NCI-H1105 (cell line): Measurements from ENCODE around the gene DPP7.
"Not testable (repeated sequence)": the region's sequence is repeated elsewhere in the genome, so short reads cannot be mapped to it uniquely, and the experiment has no call there.

Source experiments
- DNase-seq: peaks from one replicate; lab custom pipeline; 2025; lab: John Stamatoyannopoulos, UW

DPP7 gene

GRCh38 chr9:137069508-137070091, 44.9 kb downstream of the DPP7 start:
- DNase-seq, result no peak

GRCh38 chr9:137068539-137069507, 45.7 kb downstream of the DPP7 start:
- DNase-seq, result no peak

- peak; percentile 55 for DNase-seq
These were observed 46.5 kb downstream of the DPP7 start for GRCh38 chr9:137067860-137068538.

GRCh38 chr9:137066096-137066861, 48.3 kb downstream of the DPP7 start:
- DNase-seq, result no peak

GRCh38 chr9:137065336-137065967, 49.1 kb downstream of the DPP7 start:
- no peak for DNase-seq

- DNase-seq, result no peak
These were observed 49.7 kb downstream of the DPP7 start for GRCh38 chr9:137064880-137065164.

GRCh38 chr9:137064027-137064879, 50.3 kb downstream of the DPP7 start:
- no peak for DNase-seq

- DNase-seq, result no peak
These were observed 51.1 kb downstream of the DPP7 start for GRCh38 chr9:137063311-137064026.

GRCh38 chr9:137062798-137063197, 51.7 kb downstream of the DPP7 start:
- not testable (repeated sequence) for DNase-seq

GRCh38 chr9:137062384-137062783, 52.1 kb downstream of the DPP7 start:
- no peak for DNase-seq
